GM23248 (cell line): Measurements from ENCODE around the gene PMPCB. TPM values are rescaled to one million over a fixed set of nuclear protein-coding genes. Genes with fewer than 3 reads are reported as not detected.
A peak's percentile ranks its signal among the peaks of the same experiment; 100 is the strongest.

Experiments used
- DNase-seq: peaks from one replicate; pipeline ENCODE4 v3.0.0-alpha.2; 2015
- H2AFZ ChIP-seq: fragments of 200-600 bp; sonication (generic); 2 replicates; pipeline ENCODE4 v1.6.1; 2016; ENCODE audit warnings: antibody characterized with exemption
- H3F3A ChIP-seq: fragments of 200-600 bp; sonication (generic); 2 replicates; pipeline ENCODE4 v1.6.1; 2016; ENCODE audit warnings: mild to moderate bottlenecking, antibody characterized with exemption, mixed run types; ENCODE audit not compliant: insufficient read depth
- H3K27ac ChIP-seq: fragments of 200-600 bp; sonication (generic); 2 replicates; pipeline ENCODE4 v1.5.1; 2016; ENCODE audit warnings: mild to moderate bottlenecking
- H3K27me3 ChIP-seq: fragments of 200-600 bp; sonication (generic); replicated peaks from 2 replicates; pipeline ENCODE4 v1.6.1; 2016; ENCODE audit warnings: mild to moderate bottlenecking; ENCODE audit not compliant: insufficient read depth
- H3K36me3 ChIP-seq: fragments of 200-600 bp; sonication (generic); 2 replicates; pipeline ENCODE4 v1.6.1; 2016; ENCODE audit warnings: low read depth, mild to moderate bottlenecking
- H3K4me1 ChIP-seq: fragments of 200-600 bp; sonication (generic); 2 replicates; pipeline ENCODE4 v1.6.1; 2016; ENCODE audit warnings: mild to moderate bottlenecking; ENCODE audit not compliant: insufficient read depth
- H3K4me2 ChIP-seq: fragments of 200-600 bp; sonication (generic); one replicate; pipeline ENCODE4 v1.6.1; 2016; ENCODE audit warnings: mild to moderate bottlenecking; ENCODE audit not compliant: unreplicated experiment
- H3K4me3 ChIP-seq: fragments of 200-600 bp; sonication (generic); 2 replicates; pipeline ENCODE4 v1.5.1; 2016; ENCODE audit warnings: mild to moderate bottlenecking
- H3K79me2 ChIP-seq: fragments of 200-600 bp; sonication (generic); 2 replicates; pipeline ENCODE4 v1.6.1; 2016; ENCODE audit warnings: mild to moderate bottlenecking; ENCODE audit not compliant: insufficient read depth
- H3K9ac ChIP-seq: fragments of 200-600 bp; sonication (generic); 2 replicates; pipeline ENCODE4 v1.6.1; 2016; ENCODE audit warnings: mild to moderate bottlenecking
- H3K9me2 ChIP-seq: fragments of 200-600 bp; sonication (generic); 2 replicates; pipeline ENCODE4 v1.6.1; 2016; ENCODE audit warnings: mixed run types, mild to moderate bottlenecking, moderate library complexity; ENCODE audit not compliant: insufficient read depth
- H3K9me3 ChIP-seq: fragments of 200-600 bp; sonication (generic); one replicate; pipeline ENCODE4 v1.6.1; 2017; ENCODE audit warnings: low read depth
- H4K20me1 ChIP-seq: fragments of 200-600 bp; sonication (generic); 2 replicates; pipeline ENCODE4 v1.6.0; 2016; ENCODE audit not compliant: insufficient read depth
- EZH2 ChIP-seq: fragments of 200-600 bp; sonication (generic); IDR thresholded peaks from 2 replicates; pipeline ENCODE4 v1.6.1; 2018; ENCODE audit warnings: antibody characterized with exemption, mild to moderate bottlenecking; ENCODE audit not compliant: insufficient read depth, poor library complexity, severe bottlenecking
- EZH2phosphoT487 ChIP-seq: fragments of 200-600 bp; sonication (generic); IDR thresholded peaks from 2 replicates; pipeline ENCODE4 v1.6.1; 2018; ENCODE audit warnings: antibody characterized with exemption, moderate library complexity, mild to moderate bottlenecking, low read depth; ENCODE audit not compliant: insufficient read depth
- WGBS, 2 experiments: methylation state at CpG; one replicate each; pipeline ENCODE4 v1.1.6; 2015 to 2017; ENCODE audit warnings: low lambda C conversion rate in 2 of 2, low coverage in 1 of 2; ENCODE audit errors: missing lambda C conversion rate in 2 of 2; 5-methylcytosine and 5-hydroxymethylcytosine counted together
- in situ Hi-C: fragments of 300-500 bp; cut with MboI; formaldehyde crosslinking; loops from 2 replicates; pipeline ENCODE4 v1.15.0; 2020
- polyA plus RNA-seq: library from polyadenylated mRNA; unstranded; fragments of >200 nt; fragmentation: Nextera tagmentation; extraction: Ambion mirVana; gene quantifications from 2 replicates; pipeline ENCODE4 v1.2.1, GENCODE V29; 2016
- total RNA-seq: library from RNA; depleted of rRNA; stranded (reverse); fragments of >200 nt; shearing (Covaris generic); gene quantifications from 2 replicates; pipeline ENCODE4 v1.2.3, GENCODE V29; 2014

PMPCB gene
- total and polyA plus RNA-seq, 2 experiments from 2014 or later = 56.9 to 61.7 TPM

DNA sequence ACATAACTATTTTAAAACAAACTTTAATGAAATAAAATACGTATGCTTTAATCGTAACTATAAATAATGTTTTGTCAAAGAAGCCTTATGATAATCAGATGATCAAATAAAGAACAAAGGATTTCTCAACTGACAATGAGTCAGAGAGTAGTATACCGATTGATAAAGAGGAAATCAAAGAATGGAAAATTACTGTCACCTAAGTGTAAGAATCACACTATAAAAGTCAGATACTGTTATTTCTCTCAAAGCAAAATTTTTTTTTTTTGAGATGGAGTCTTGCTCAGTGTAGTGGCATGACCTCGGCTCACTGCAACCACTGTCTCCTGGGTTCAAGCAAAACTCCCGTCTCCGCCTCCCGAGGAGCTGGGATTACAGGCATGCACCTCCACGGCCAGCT lies 28.5 kb downstream of the PMPCB start:
- in situ Hi-C loops = no loop called here
- no peaks in the 10 kb centered on the region for H3K27me3 ChIP-seq
- H3K9ac ChIP-seq = no peak overlapping the region
- H2AFZ ChIP-seq = no peak overlapping the region
- H3K4me3 ChIP-seq = no peak overlapping the region
- no peak overlapping the region for H3K4me2 ChIP-seq
- H3K9me2 ChIP-seq = no peaks in the 10 kb centered on the region
- no peaks in the 10 kb centered on the region for H3K9me3 ChIP-seq
- no peak for TF ChIP-seq EZH2
- TF ChIP-seq EZH2phosphoT487 = no peak
- no peak overlapping the region for H3K27ac ChIP-seq
- no peaks in the 10 kb centered on the region for H3K4me1 ChIP-seq
- peaks cover 3% of the 10 kb centered on the region; the same call in 1 of the 2 replicates for H3F3A ChIP-seq
- peaks cover 37% of the 10 kb centered on the region for H3K79me2 ChIP-seq
- DNase-seq = no peak
- 91% methylated on average over 8 of the region's 8 CpGs for WGBS, 2 experiments
- H3K36me3 ChIP-seq = peaks cover 66% of the 10 kb centered on the region
- no peaks in the 10 kb centered on the region for H4K20me1 ChIP-seq

- TF ChIP-seq EZH2 = no peak
- H3K4me3 ChIP-seq = no peak overlapping the region
- DNase-seq = no peak
- no peaks in the 10 kb centered on the region for H3K9me2 ChIP-seq
- no peaks in the 10 kb centered on the region for H3K27me3 ChIP-seq
- 92 to 98% methylated on average over 2 of the region's 2 CpGs for WGBS, 2 experiments
- H3F3A ChIP-seq = peaks cover 4% of the 10 kb centered on the region; the same call in 1 of the 2 replicates
- no peak overlapping the region for H2AFZ ChIP-seq
- no peak overlapping the region for H3K27ac ChIP-seq
- no peaks in the 10 kb centered on the region for H3K9me3 ChIP-seq
- in situ Hi-C loops = no loop called here
- no peak overlapping the region for H3K9ac ChIP-seq
- H3K4me1 ChIP-seq = peaks cover 5% of the 10 kb centered on the region; the same call in 1 of the 2 replicates
- no peaks in the 10 kb centered on the region for H4K20me1 ChIP-seq
- H3K36me3 ChIP-seq = peaks cover 56% of the 10 kb centered on the region
- no peak overlapping the region for H3K4me2 ChIP-seq
- peaks cover 100% of the 10 kb centered on the region for H3K79me2 ChIP-seq
Measured at GRCh38 chr7:103336761-103337160, 39.5 kb downstream of the PMPCB start.

DNA sequence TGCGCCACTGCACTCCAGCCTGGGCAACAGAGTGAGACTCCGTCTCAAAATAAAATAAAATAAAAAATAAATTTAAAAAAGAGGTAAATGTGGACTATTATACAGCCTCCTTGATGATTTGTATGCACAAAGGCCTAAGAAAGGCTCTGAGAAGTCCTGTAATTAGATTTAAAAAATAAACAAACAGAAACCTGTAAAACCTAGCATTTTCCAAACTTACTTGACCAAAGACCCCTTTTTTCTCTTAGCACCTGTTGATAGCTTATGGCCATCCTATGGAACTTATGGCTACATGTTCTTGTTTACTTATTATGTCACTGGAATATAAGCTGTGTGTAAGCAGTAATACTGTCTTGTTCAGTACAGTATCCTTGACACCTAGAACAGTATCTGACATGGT lies 41.6 kb downstream of the PMPCB start:
- H3K4me3 ChIP-seq = no peak overlapping the region
- peaks cover 59% of the 10 kb centered on the region for H3K36me3 ChIP-seq
- in situ Hi-C loops = no loop called here
- peaks cover 4% of the 10 kb centered on the region; the same call in 1 of the 2 replicates for H3F3A ChIP-seq
- no peak for DNase-seq
- no peaks in the 10 kb centered on the region for H4K20me1 ChIP-seq
- H3K9ac ChIP-seq = no peak overlapping the region
- H3K79me2 ChIP-seq = peaks cover 100% of the 10 kb centered on the region
- no peak overlapping the region for H3K27ac ChIP-seq
- H3K4me2 ChIP-seq = no peak overlapping the region
- H3K9me3 ChIP-seq = no peaks in the 10 kb centered on the region
- H3K9me2 ChIP-seq = no peaks in the 10 kb centered on the region
- no peak for TF ChIP-seq EZH2phosphoT487
- peaks cover 12% of the 10 kb centered on the region; the same call in 1 of the 2 replicates for H3K4me1 ChIP-seq
- no peaks in the 10 kb centered on the region for H3K27me3 ChIP-seq
- no peak overlapping the region for H2AFZ ChIP-seq
- WGBS, 2 experiments = 94 to 98% methylated on average over 2 of the region's 2 CpGs

GRCh38 chr7:103341466-103341865 lies 44.2 kb downstream of the PMPCB start:
- Histone ChIP-seq H3K4me3 (no peak overlapping the region), H3K9me3 (no peaks in the 10 kb centered on the region), H3K79me2 (peaks cover 97% of the 10 kb centered on the region), H3K4me2 (no peak overlapping the region), H2AFZ (no peak overlapping the region), H3K9ac (0 out of 2 replicates have a peak overlapping the region, but pooled peaks have one; percentile 19), H3K4me1 (peaks cover 17% of the 10 kb centered on the region; the same call in 1 of the 2 replicates), H3K27ac (no peak overlapping the region), H3K27me3 (no peaks in the 10 kb centered on the region), H4K20me1 (no peaks in the 10 kb centered on the region), H3K9me2 (no peaks in the 10 kb centered on the region), H3K36me3 (peaks cover 43% of the 10 kb centered on the region), H3F3A (no peaks in the 10 kb centered on the region)
- no peak for TF ChIP-seq EZH2
- TF ChIP-seq EZH2phosphoT487 = no peak
- DNase-seq = no peak
- WGBS, 2 experiments = 92 to 93% methylated on average over 2 of the region's 2 CpGs
- in situ Hi-C loops = no loop called here

- H4K20me1 ChIP-seq = no peaks in the 10 kb centered on the region
- no peaks in the 10 kb centered on the region for H3K27me3 ChIP-seq
- H2AFZ ChIP-seq = peak overlapping the region; percentile 100
- no peaks in the 10 kb centered on the region for H3K9me2 ChIP-seq
- no peak for DNase-seq
- peaks cover 14% of the 10 kb centered on the region; the same call in 1 of the 2 replicates for H3F3A ChIP-seq
- peaks cover 29% of the 10 kb centered on the region for H3K36me3 ChIP-seq
- H3K27ac ChIP-seq = peak overlapping the region; percentile 84
- peaks cover 23% of the 10 kb centered on the region for H3K4me1 ChIP-seq
- peak overlapping the region; percentile 88 for H3K4me2 ChIP-seq
- H3K9me3 ChIP-seq = no peaks in the 10 kb centered on the region
- H3K79me2 ChIP-seq = peaks cover 97% of the 10 kb centered on the region
- in situ Hi-C loops = no loop called here
- H3K9ac ChIP-seq = peak overlapping the region; percentile 97
- peak overlapping the region; percentile 98 for H3K4me3 ChIP-seq
- TF ChIP-seq EZH2 (no peak), EZH2phosphoT487 (no peak)
Measured at GRCh38 chr7:103343332-103343731, 46.1 kb downstream of the PMPCB start.
